HepG2 (cell line): Measurements from ENCODE around the gene MAP2K1. TPM values are rescaled to one million over a fixed set of nuclear protein-coding genes. Genes with fewer than 3 reads are reported as not detected.

Experiments used
- CAMTA2 ChIP-seq: sonication (generic); formaldehyde crosslinking; IDR thresholded peaks from 2 replicates; pipeline ENCODE4 v1.4.0; 2020; ENCODE audit warnings: mild to moderate bottlenecking, missing genetic modification reagents, borderline replicate concordance
- CC2D1A ChIP-seq: sonication (generic); formaldehyde crosslinking; IDR thresholded peaks from 2 replicates; pipeline ENCODE4 v1.8.1; 2023; ENCODE audit warnings: mild to moderate bottlenecking, missing genetic modification reagents
- FOXP1 ChIP-seq, 2 experiments: fragments of 450-650 bp in 1 of 2; IDR thresholded peaks; 2 replicates each; pipeline ENCODE4 v1.6.1; 2017 to 2018; ENCODE audit warnings: antibody characterized with exemption in 1 of 2
- MAZ ChIP-seq, 2 experiments: sonication (generic) in 1 of 2; formaldehyde crosslinking in 1 of 2; IDR thresholded peaks; 2 replicates each; pipeline versions ENCODE4 v1.5.0 to v1.6.1; 2012 to 2020; ENCODE audit warnings: low read depth in 2 of 2, mild to moderate bottlenecking in 2 of 2, borderline replicate concordance in 1 of 2, improper control_type of control experiment in 1 of 2, low read length in 1 of 2, missing genetic modification reagents in 1 of 2, moderate library complexity in 1 of 2
- MEIS1 ChIP-seq: sonication (generic); formaldehyde crosslinking; IDR thresholded peaks from 2 replicates; pipeline ENCODE4 v1.9.0; 2021; ENCODE audit warnings: mild to moderate bottlenecking, missing genetic modification reagents, moderate library complexity, borderline replicate concordance
- MXD4 ChIP-seq: IDR thresholded peaks from 2 replicates; pipeline ENCODE4 v1.6.1; 2016; ENCODE audit warnings: mild to moderate bottlenecking, missing biosample characterization, missing genetic modification reagents
- SMARCE1 ChIP-seq: fragments of 450-650 bp; IDR thresholded peaks from 2 replicates; pipeline ENCODE4 v1.6.1; 2017; ENCODE audit warnings: borderline replicate concordance
- TGIF2 ChIP-seq: IDR thresholded peaks from 2 replicates; pipeline ENCODE4 v1.6.1; 2016; ENCODE audit warnings: control low read depth, missing compliant biosample characterization
- ZBTB1 ChIP-seq: sonication (generic); formaldehyde crosslinking; IDR thresholded peaks from 2 replicates; pipeline ENCODE4 v1.4.0; 2020; ENCODE audit warnings: missing genetic modification reagents, borderline replicate concordance
- ZNF282 ChIP-seq: fragments of 450-650 bp; IDR thresholded peaks from 2 replicates; pipeline ENCODE4 v1.6.1; 2018; ENCODE audit not compliant: partially characterized antibody
- polyA plus RNA-seq, 8 experiments: library from polyadenylated mRNA; depleted of rRNA in 3 of 8; stranded (reverse) in 7 of 8; unstranded in 1 of 8; fragments of >200 nt; fragmentation: Illumina TruSeq in 4 of 8; extraction: Trizol in 4 of 8; gene quantifications; 2 replicates each; pipeline versions ENCODE4 v1.2.1 to v1.2.3, GENCODE V29; 2011 to 2016; ENCODE audit warnings: low read depth in 4 of 8, missing spikeins in 1 of 8, mixed read lengths in 1 of 8; ENCODE audit not compliant: insufficient read depth in 1 of 8
- total RNA-seq, 5 experiments: library from RNA; depleted of rRNA; stranded (reverse); fragments of >200 nt; fragmentation: Illumina TruSeq; extraction: Trizol; gene quantifications; 2 replicates each; pipeline ENCODE4 v1.2.3, GENCODE V29; 2016; ENCODE audit warnings: low read depth in 1 of 5
- TF ChIP-seq, protein P1 (sequence below): IDR thresholded peaks from 2 replicates; pipeline ENCODE4 v1.6.1; 2016; ENCODE audit warnings: missing compliant biosample characterization, missing genetic modification reagents, borderline replicate concordance
- TF ChIP-seq, protein P2 (sequence below): sonication (generic); formaldehyde crosslinking; IDR thresholded peaks from 2 replicates; pipeline ENCODE4 v1.9.0; 2021; ENCODE audit warnings: missing genetic modification reagents, borderline replicate concordance
- TF ChIP-seq, protein P3 (sequence below): sonication (generic); formaldehyde crosslinking; IDR thresholded peaks from 2 replicates; pipeline ENCODE4 v1.4.0; 2020; ENCODE audit warnings: missing genetic modification reagents
- TF ChIP-seq, protein P4 (sequence below): sonication (generic); formaldehyde crosslinking; IDR thresholded peaks from 2 replicates; pipeline ENCODE4 v1.5.0; 2020; ENCODE audit warnings: missing genetic modification reagents, mild to moderate bottlenecking, borderline replicate concordance
- TF ChIP-seq, protein P5 (sequence below): sonication (generic); formaldehyde crosslinking; IDR thresholded peaks from 2 replicates; pipeline ENCODE4 v1.4.0; 2020; ENCODE audit warnings: missing genetic modification reagents

The MAP2K1 gene
- total and polyA plus RNA-seq, 2 of the 13 experiments (the other 11 are each of a cell fraction or from before 2014, with no cell fraction given) = 24.1 to 49.2 TPM

DNA sequence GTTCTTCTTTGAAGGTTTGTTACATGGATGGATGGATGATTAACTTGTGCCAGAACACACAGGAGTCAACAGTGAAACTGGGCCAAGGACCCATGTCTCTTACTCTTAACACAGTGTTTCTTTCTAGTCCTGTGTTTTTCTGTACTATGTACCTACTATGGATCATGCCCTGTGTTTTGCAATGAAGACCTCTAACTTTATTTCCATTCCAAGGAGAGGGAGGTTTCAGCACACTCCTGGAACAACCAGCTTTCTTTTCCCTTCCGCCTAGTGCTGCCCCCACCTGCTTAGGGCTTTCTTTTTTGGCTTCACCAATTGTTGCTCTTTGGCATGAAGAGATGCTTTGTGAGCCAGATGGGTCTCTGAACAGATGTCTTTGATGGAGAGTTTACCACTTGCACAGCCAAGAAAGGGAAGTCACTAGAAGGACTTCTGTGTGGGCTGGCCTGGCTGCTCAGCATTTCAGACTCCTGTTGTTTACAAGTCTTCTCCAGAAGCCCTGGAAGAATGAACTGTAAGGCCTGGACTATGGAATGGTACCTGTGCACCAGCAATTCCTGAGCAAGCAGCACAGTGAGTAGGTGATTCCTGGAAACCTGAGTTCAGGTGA, 66.4 kb downstream of the MAP2K1 start (continued):
- TF ChIP-seq, protein P1, sequence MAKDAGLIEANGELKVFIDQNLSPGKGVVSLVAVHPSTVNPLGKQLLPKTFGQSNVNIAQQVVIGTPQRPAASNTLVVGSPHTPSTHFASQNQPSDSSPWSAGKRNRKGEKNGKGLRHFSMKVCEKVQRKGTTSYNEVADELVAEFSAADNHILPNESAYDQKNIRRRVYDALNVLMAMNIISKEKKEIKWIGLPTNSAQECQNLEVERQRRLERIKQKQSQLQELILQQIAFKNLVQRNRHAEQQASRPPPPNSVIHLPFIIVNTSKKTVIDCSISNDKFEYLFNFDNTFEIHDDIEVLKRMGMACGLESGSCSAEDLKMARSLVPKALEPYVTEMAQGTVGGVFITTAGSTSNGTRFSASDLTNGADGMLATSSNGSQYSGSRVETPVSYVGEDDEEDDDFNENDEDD (CRISPR knock-in tag) = no peak
- TF ChIP-seq, protein P2, sequence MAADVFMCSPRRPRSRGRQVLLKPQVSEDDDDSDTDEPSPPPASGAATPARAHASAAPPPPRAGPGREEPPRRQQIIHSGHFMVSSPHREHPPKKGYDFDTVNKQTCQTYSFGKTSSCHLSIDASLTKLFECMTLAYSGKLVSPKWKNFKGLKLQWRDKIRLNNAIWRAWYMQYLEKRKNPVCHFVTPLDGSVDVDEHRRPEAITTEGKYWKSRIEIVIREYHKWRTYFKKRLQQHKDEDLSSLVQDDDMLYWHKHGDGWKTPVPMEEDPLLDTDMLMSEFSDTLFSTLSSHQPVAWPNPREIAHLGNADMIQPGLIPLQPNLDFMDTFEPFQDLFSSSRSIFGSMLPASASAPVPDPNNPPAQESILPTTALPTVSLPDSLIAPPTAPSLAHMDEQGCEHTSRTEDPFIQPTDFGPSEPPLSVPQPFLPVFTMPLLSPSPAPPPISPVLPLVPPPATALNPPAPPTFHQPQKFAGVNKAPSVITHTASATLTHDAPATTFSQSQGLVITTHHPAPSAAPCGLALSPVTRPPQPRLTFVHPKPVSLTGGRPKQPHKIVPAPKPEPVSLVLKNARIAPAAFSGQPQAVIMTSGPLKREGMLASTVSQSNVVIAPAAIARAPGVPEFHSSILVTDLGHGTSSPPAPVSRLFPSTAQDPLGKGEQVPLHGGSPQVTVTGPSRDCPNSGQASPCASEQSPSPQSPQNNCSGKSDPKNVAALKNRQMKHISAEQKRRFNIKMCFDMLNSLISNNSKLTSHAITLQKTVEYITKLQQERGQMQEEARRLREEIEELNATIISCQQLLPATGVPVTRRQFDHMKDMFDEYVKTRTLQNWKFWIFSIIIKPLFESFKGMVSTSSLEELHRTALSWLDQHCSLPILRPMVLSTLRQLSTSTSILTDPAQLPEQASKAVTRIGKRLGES (CRISPR knock-in tag) = no peak
- no peak for TF ChIP-seq CC2D1A
- no peak for TF ChIP-seq ZBTB1 (CRISPR knock-in tag)
- no peak for TF ChIP-seq MXD4
- TF ChIP-seq, protein P3, sequence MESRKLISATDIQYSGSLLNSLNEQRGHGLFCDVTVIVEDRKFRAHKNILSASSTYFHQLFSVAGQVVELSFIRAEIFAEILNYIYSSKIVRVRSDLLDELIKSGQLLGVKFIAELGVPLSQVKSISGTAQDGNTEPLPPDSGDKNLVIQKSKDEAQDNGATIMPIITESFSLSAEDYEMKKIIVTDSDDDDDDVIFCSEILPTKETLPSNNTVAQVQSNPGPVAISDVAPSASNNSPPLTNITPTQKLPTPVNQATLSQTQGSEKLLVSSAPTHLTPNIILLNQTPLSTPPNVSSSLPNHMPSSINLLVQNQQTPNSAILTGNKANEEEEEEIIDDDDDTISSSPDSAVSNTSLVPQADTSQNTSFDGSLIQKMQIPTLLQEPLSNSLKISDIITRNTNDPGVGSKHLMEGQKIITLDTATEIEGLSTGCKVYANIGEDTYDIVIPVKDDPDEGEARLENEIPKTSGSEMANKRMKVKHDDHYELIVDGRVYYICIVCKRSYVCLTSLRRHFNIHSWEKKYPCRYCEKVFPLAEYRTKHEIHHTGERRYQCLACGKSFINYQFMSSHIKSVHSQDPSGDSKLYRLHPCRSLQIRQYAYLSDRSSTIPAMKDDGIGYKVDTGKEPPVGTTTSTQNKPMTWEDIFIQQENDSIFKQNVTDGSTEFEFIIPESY = no peak
- TF ChIP-seq SMARCE1 = no peak
- TF ChIP-seq MAZ (IDR thresholded peaks at IDR 0.05; ENCODE audit: borderline replicate concordance, low read depth, low read length) = no peak
- no peak for TF ChIP-seq MAZ (CRISPR knock-in tag; IDR thresholded peaks at IDR 0.05; ENCODE audit: low read depth)
- TF ChIP-seq CAMTA2 (CRISPR knock-in tag) = no peak
- no peak for TF ChIP-seq FOXP1 (IDR thresholded peaks at IDR 0.05)
- TF ChIP-seq FOXP1 (CRISPR knock-in tag; IDR thresholded peaks at IDR 0.05) = peak; percentile 74
- TF ChIP-seq TGIF2 (CRISPR knock-in tag) = no peak
- TF ChIP-seq, protein P4, sequence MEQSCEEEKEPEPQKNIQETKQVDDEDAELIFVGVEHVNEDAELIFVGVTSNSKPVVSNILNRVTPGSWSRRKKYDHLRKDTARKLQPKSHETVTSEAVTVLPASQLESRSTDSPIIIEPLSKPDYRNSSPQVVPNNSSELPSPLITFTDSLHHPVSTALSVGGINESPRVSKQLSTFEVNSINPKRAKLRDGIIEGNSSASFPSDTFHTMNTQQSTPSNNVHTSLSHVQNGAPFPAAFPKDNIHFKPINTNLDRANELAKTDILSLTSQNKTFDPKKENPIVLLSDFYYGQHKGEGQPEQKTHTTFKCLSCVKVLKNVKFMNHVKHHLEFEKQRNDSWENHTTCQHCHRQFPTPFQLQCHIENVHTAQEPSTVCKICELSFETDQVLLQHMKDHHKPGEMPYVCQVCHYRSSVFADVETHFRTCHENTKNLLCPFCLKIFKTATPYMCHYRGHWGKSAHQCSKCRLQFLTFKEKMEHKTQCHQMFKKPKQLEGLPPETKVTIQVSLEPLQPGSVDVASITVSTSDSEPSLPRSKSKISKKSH = no peak
- no peak for TF ChIP-seq ZNF282
- TF ChIP-seq, protein P5, sequence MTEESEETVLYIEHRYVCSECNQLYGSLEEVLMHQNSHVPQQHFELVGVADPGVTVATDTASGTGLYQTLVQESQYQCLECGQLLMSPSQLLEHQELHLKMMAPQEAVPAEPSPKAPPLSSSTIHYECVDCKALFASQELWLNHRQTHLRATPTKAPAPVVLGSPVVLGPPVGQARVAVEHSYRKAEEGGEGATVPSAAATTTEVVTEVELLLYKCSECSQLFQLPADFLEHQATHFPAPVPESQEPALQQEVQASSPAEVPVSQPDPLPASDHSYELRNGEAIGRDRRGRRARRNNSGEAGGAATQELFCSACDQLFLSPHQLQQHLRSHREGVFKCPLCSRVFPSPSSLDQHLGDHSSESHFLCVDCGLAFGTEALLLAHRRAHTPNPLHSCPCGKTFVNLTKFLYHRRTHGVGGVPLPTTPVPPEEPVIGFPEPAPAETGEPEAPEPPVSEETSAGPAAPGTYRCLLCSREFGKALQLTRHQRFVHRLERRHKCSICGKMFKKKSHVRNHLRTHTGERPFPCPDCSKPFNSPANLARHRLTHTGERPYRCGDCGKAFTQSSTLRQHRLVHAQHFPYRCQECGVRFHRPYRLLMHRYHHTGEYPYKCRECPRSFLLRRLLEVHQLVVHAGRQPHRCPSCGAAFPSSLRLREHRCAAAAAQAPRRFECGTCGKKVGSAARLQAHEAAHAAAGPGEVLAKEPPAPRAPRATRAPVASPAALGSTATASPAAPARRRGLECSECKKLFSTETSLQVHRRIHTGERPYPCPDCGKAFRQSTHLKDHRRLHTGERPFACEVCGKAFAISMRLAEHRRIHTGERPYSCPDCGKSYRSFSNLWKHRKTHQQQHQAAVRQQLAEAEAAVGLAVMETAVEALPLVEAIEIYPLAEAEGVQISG (CRISPR knock-in tag) = no peak
- no peak for TF ChIP-seq MEIS1 (CRISPR knock-in tag)
